HG03175 (cell line): ENCODE results near the gene MPPED1.

Experiments used
- ATAC-seq: cut with Tn5 transposase; IDR thresholded peaks from one replicate; pipeline ENCODE4 v1.9.1; 2021; ENCODE audit warnings: mild to moderate bottlenecking, moderate library complexity; ENCODE audit not compliant: unreplicated experiment

MPPED1 gene

DNA sequence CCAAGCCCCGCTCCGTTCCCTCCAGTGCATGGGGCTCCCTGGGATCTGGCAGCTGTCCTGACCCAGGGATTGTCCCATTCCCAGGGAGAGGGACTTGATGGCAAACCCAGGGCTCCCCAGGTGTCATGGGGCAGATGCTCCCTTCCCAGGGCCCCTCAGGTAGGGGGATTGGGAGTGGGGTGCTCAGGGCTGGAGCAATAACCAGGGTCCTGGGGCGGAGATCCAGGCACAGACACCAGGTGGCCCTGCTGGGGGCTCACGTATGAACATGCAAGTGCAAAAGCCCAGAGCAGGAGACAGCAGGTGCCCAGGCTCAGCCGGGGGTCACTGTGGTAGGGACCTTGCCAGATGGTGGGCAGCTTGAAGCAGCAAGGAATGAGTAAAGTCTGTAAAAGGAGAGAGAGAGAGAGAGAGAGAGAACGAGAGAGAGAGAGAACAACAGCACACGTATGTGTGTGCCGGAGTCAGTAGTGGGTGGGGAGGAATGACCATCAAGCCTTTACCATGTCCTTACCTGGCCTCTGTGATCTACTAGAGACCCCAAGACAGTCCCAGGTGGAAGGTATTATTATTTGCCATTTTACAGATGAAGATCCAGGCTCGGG lies 19.3 kb upstream of the MPPED1 start:
- no peak for ATAC-seq

DNA sequence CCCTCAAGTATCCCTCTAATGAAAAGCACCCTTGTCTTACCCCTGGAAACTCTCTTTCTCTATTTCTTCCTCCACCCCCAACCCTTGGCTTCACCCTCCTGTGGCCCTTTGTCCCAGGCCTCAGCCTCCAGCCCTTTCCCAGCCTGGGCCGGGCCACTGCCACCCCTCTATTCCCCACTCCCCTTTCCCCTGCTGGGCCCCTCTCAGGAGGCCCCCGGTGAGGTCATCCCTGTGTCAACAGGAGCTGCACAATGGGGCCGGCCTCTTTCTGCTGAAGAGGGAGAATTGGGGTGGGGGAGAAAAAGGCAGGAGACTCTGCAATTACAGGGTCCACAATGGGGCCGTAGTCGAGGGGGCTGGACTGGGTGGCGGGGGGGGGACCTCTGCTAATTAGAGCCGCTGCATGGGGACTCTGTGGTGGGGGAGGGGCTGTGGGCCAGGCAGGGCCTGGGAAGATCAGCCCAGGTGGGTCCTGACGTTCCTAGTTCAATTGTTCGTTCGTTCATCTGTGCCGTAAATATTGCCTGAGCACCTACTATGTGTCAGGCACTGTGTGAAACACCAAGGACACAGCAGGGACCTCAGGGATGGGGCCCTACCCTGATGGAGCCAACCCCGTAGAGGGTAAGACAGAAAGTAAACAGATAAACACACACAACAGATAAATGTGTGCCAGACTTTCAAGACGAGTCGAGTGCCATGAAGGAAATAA lies 18.5 kb upstream of the MPPED1 start:
- ATAC-seq = no peak

DNA sequence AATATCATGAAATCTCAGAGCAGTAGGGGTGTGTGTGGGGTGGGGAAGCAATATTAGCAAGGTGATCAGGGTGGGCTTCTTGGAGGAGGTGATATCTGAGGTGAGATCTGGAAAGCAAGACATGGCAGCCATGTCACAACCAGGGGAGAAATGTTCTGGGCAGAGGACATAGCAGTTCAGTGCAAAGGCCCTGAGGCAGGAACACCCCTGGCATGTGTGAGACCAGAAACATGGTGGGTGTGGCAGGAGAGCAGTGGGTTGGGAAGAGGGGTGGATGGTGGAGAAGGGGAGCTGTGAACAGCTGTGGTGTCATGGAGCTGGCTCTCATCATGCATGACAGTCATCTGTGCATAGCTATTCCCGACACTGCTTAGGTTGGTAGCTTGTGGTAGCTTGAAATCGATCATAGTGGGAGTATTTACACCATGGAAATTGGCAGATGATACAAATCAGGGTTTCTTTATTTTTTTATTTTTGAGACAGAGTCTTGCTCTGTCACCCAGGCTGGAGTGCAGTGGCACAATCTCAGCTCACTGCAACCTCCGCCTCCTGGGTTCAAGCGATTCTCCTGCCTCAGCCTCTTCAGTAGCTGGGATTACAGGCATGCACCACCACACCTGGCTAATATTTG lies 17.9 kb upstream of the MPPED1 start:
- no peak for ATAC-seq

DNA sequence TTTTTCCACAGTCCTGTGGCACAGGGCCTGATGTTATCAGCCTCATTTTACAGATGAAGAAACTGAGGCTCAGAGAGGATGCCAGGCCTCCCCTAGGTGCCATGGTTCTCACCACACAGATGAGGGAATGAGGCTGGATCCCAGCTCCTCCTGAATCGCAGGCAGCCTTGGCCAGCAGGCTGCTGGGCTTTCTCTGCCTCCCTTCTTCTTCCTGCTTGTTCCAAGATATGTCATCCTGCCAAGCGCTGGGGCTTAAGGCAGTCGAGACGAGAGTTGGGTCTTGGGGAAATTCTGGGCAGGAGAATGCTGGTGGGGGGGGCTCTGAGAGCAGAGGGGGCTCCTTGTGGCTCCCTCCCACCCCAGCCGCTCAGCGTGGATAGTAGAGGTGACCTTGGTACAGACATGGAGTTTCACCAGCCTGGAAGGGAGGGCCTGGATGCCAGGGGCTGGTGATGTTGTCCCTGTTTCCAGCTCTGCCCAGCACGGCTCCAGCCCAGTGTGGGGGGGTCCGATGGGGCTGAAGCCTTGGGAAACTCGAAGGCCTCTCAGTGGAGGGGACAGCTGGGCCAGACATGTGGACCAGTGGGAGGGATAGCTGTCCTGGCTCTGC lies 16.6 kb upstream of the MPPED1 start:
- ATAC-seq = no peak

DNA sequence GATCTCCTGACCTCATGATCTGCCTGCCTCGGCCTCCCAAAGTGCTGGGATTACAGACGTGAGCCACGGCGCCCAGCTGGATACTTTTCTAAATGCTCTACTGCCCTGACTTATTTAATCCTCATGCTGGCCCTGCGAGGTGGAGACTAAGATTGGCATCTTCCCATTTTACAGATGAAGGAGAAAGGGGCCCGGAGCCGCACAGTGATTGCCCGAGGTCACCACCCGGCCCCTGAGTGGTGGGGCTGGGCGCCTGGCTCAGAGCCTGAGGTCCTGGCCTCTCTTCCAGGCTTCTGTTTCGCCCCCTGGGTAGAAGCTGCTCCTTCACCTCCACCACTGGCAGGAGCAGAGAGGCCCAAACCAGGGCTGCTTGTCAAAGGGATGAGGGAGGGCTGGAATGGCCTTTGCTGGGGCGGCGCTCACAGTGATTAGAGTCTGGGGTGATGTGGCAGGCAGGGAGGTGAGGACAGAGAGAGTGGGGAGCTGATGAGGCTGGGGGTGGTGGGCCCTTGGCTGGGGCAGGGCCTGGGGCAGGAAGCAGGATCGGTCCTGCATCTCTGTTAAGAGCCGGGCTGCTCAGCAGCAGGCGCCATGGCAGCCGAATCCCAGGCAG lies 15.4 kb upstream of the MPPED1 start:
- ATAC-seq = no peak

DNA sequence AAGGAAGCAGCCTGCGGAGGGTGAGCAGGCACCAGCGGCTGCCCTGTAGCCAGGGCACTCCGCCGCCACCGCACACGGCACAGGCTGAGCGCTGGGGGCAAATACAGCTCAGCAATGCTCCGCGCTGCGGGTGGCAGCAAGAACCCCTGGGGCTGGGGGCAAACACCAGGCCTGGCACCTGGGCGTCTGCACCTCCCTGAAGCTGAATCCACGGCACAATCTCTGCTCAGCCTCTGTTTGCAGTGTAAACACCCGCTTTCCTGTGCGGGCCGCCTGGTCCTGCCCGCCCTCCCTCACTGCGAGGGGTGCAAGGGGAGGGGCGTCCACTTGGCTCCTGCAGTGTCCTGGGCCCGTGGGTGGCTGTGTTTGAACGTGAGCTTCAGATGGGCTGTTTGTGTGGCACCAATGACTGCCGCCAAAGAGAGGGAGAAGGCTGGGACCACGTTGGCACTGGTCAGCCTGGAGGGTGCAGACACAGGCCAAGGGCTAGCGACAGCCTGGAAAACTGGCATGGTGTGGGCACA lies 14.8 kb upstream of the MPPED1 start:
- ATAC-seq = no peak

DNA sequence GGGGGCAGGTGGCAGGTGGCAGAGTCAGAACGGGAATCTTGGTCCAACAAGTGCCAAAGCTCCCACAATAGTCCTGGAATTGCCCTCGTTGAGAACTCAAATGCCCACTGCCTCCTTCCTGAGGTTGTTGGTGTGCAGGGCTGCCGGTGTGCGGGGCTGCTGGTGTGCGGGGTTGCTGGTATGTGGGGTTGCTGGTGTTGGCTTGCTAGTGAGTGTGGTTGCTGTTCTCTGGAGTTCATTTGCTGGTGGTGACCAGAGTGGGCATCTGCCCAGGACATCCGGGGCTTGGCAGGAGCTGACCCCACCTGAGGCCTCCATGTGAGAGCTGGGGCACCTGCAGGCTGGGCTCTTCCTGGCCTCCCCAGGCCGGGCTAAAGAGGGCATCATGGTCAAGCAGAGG lies 14.0 kb upstream of the MPPED1 start:
- no peak for ATAC-seq

DNA sequence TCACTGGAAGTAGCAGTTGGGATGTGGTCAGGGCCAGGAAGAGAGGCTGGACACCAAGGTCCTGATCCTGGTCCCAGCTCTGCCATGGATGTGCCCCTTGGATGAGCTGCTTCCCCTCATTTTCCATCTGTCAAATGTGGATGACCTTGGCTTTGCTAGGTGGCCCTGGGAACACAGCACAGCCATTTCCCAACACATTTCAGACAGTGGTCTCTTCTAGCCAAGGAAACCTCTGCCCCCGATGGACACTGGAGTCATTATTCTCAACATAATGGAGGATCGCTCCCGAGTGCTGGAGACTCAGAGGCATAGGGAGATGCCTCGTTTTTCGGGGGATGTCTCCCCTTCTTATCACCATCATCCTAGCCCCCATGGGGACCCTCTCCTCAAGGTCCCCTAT lies 13.6 kb upstream of the MPPED1 start:
- no peak for ATAC-seq

DNA sequence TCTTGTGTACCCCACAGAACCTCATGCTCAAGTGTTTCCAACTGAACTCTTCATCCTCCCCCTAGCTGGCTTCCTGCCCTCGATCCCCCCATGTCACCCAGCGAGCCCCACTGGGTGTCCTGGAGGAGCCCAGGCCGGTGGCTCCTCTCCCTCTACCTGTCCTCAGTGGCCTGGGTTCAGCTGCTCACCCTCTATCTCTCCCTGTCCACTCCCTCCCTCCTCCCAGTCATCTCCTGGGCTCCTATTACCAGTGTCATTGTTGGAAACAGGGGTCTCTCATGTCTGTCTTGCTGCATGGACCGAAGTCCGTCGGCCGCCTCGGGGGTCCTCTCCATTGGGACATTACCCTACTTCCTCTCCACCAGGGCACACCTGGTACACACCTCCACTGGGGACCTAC lies 12.9 kb upstream of the MPPED1 start:
- ATAC-seq = no peak

DNA sequence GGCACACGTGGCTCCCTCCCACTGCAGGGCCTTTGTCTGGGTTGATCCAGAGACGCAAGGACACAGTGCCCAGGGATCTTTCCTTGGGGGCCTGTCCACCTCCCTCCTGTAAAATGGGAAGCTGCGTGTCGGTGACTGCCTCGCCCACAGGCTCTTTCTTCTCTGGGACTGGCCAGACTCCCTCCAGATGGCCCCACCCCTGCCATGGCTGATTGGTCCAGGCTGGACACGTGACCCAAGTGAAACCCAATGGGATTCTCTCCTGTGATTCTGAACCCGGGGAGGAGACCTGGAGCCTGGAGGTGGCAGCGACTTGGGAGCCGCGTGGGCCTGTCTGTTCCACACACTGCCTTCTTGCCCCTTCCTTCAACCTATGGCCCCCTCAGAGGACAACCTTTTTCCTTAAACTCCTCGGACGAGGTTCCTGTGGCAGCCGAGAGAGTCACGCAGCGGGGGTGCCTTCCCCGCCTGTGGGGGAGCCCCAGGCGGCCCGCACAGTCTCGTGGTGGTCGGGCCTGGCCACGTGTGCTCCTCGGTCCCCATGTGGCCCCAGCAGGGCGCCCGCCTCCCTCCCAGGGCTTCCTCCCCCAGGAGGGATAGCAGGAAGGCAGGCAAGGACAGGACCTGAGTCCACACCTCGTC lies 12.4 kb upstream of the MPPED1 start:
- no peak for ATAC-seq

DNA sequence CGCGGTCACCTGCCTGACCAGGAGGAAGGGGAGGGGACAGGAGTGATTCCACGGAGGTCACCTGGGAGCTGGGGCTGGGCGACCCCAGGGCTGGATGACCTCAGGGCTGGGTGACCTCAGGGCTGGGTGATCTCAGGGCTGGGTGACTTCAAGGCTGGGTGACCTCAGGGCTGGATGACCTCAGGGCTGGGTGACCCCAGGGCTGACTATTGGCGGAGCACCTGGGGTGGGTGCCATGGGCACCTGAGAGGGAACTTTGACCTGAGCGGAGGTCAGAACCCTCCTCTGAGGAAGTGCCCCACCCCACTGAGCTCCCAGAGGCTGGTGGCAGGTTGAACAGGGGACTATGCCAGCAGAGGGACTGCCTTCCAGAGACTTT lies 11.8 kb upstream of the MPPED1 start:
- ATAC-seq = no peak

DNA sequence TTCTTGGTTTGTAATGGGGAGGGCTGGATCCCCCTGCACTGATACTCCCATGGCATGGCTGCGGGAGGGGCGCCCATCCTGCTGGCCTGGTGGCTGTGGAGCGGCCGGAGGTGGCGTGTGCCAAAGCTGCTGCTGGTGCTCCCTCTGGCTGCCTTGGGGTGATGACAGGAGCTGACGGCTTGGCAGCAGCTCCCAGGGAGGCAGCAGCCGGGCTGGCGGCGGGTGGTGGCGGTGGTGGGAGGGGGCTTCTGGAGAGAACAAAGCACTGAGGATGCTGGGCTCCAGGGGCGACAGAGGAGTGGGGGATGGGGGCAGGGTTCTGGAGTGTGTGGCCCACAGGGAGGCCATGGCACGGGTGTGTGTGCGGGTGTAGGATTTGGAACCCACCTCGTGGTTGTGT lies 11.4 kb upstream of the MPPED1 start:
- no peak for ATAC-seq

DNA sequence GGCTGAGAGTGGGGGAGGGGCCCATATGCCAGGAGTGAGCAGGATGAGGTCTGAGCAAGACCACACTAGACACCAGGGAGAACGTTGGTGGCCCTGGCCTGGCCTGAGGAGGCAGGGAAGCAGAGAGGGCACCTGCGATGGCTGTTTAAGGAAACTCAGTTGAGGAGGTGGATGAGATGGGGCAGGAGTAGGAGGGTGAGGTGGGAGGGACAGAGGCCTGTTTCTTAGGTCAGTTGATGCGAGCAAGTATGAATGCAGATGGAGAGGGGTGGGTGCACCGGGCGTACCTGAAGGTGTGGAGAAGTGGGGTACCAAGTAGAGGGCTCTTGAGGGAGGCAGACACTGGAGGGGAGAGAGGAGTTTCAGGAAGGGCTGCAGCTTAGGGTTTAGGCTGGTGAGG lies 10.6 kb upstream of the MPPED1 start:
- ATAC-seq = no peak

DNA sequence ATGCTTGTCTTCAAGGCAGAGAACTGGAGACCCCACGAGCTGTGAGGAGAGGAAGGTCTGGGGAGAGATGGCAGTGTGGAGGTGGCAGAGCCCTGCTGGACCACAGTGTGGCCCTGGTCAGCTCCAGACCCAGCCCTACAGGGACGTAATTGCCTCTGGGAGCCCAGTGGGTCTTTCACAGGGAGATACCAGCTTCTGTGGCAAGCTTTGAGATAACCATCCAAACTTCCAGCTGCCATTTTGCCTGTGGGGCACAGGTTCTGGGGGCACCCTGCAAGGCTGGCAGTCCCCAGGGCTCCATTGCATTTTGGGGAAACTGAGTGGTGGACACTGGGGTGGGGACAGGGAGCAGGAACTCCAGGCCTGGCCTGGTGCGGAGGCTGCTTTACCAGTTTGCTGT lies 10.2 kb upstream of the MPPED1 start:
- no peak for ATAC-seq

DNA sequence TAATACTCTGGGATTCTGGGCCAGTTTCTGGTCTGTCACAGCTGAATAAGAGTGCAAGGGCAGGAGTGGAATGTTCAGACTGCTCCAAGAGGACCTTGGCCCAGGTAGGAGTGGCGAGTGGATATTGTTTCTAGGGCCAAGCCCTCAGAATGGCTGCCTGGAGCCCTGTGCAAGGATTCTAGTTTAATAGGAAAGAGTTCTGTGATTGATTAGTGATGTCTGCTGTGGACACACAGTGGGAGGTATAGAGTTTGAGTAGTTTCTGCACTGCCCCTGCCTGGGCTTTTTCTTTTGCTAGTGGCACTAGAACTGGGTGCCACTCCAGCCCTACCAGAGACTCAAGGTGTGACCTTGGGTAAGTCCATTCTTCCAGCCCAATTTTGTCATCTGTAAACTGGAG lies 9.7 kb upstream of the MPPED1 start:
- no peak for ATAC-seq

DNA sequence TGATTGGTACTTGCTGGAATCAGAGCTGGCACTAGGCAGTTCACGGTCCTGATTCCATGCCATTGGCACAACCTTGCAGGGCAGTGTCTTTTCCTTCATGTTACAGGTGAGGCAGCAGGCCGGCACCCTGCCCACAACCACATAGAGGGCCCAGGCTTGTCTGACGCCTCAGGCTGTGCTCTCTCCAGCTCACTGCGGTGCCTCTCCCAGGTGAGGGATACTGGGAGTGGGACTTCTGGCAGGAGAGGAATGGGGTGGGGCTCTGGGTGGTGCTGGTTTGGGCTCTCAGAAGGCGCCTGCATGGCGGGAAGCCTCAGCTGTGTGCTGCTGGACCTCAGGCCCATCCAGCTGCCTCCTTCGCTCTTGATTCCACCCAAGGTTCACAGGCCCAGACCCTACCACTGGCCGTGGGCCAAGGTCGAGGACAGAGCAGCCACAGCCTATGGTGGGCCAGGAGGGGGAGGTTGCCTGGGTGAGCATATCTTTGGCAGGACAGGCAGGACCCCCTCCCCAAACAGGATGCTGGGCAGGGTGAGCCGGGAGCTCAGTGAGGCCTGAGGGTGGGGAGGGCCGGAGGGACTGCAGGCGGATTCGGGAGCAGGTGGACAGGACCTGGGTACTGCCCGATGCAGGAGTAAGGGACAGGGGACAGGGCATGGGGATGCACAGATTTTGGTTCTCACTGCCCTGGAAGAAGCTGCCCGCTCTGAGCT lies 7.0 kb upstream of the MPPED1 start:
- no peak for ATAC-seq

DNA sequence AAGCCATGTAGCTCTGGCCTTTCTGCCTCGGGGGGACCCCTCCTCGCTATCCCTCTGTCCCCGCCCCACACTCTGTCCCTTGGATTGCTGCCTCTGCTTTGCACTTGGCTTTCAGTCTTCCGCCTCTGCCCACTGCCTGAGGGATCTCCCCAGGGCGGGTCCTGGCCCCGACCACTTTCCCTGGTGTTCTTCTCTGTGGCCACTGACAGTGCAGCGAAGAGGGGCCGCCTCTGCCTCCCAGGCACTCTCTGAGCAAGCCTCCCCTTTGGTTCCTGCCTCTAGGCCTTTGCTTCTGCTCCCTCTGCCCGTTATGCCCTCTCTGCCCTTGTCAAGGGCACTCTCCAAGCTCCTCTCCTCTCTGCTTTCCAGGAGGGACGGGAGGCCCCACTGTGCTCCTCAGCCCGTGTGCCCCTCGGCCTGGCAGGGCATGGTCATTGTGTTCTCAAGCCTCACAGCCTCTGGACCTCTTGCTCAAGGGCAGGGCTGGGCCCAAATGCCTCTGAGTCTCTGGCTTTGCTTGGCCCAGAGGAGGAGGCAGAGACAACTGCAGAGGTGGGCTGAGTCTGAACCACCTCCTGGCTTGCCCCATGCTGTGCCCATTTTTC lies 5.5 kb upstream of the MPPED1 start:
- ATAC-seq = no peak

DNA sequence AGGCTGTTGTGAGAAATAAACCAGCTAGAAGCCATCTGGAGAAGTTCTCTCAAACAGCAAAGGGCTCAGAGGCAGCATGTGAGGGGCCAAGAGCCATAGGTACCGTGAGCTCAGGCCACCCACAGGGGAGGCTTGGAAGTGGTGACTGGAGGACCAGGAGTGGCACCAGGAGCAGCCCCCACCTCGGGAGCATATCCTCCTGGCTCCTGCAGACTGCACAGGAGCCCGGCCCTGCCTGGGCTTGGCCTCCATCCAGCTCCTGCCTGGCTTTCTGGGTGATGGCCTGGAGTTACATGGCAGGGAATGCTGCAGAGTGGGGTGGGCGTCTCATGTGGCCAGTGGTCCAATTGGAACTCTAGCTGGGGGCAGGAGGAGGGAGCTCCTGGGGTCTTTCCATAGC lies 4.2 kb upstream of the MPPED1 start:
- no peak for ATAC-seq

DNA sequence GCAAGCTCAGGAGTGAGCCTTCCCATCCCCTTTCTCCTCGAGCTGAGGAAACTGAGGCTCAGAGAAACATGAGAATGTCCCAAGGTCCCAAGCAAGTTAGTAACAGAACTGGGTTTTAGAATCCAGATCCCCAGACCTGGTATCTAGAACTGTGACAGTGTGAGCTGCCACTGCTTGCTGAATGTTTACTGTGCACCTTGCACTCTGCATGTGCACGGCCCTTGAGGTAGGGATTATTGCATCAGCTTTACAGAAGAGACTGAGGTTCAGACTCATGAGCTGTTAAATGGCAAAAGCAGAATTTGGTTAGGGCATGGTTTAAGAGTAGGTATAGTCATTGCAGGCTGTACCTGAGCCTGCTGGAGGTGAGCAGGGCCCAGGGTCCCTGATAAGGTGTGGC lies 3.8 kb upstream of the MPPED1 start:
- no peak for ATAC-seq

DNA sequence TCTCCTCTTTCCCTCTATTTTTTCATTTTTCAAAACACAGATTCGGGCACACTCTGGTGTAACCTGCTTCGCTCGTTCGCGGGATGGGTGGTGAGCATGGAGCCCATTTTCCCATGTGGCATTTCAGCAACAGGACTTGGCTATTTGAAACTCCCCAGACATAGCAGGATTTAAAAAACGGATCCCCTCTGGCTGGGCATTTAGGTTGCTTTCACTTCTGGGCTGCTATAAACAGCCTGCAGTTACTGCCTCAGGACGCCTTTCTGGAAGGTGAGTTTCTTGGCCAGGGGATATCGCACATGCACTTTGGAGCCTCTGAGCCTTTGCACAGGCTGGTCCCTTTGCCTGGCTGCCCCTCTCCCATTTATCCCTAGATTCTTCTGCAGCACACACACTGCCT lies 2.8 kb upstream of the MPPED1 start:
- ATAC-seq = no peak
